IPS-18a (cell line): ENCODE measurements around the gene CFAP54.
A peak's percentile ranks its signal among the peaks of the same experiment; 100 is the strongest.

Source experiments
- H3K27ac ChIP-seq: one replicate; pipeline ENCODE4 v1.5.1; 2013; ENCODE audit warnings: low read length
- H3K27me3 ChIP-seq: one replicate; pipeline ENCODE4 v1.6.1; 2013; ENCODE audit warnings: mild to moderate bottlenecking, low read length; ENCODE audit not compliant: control insufficient read depth, insufficient read depth
- H3K36me3 ChIP-seq: one replicate; pipeline ENCODE4 v1.6.1; 2013; ENCODE audit warnings: low read depth, low read length; ENCODE audit not compliant: control insufficient read depth
- H3K4me1 ChIP-seq: one replicate; pipeline ENCODE4 v1.6.1; 2013; ENCODE audit warnings: low read depth, low read length; ENCODE audit not compliant: control insufficient read depth
- H3K4me3 ChIP-seq: one replicate; pipeline ENCODE4 v1.5.1; 2013; ENCODE audit warnings: low read length
- H3K9ac ChIP-seq: one replicate; pipeline ENCODE4 v1.6.1; 2013; ENCODE audit warnings: mild to moderate bottlenecking, low read length, moderate library complexity
- H3K9me3 ChIP-seq: one replicate; pipeline ENCODE4 v1.6.1; 2013; ENCODE audit warnings: low read depth, low read length; ENCODE audit not compliant: control insufficient read depth

The CFAP54 gene, protein sequence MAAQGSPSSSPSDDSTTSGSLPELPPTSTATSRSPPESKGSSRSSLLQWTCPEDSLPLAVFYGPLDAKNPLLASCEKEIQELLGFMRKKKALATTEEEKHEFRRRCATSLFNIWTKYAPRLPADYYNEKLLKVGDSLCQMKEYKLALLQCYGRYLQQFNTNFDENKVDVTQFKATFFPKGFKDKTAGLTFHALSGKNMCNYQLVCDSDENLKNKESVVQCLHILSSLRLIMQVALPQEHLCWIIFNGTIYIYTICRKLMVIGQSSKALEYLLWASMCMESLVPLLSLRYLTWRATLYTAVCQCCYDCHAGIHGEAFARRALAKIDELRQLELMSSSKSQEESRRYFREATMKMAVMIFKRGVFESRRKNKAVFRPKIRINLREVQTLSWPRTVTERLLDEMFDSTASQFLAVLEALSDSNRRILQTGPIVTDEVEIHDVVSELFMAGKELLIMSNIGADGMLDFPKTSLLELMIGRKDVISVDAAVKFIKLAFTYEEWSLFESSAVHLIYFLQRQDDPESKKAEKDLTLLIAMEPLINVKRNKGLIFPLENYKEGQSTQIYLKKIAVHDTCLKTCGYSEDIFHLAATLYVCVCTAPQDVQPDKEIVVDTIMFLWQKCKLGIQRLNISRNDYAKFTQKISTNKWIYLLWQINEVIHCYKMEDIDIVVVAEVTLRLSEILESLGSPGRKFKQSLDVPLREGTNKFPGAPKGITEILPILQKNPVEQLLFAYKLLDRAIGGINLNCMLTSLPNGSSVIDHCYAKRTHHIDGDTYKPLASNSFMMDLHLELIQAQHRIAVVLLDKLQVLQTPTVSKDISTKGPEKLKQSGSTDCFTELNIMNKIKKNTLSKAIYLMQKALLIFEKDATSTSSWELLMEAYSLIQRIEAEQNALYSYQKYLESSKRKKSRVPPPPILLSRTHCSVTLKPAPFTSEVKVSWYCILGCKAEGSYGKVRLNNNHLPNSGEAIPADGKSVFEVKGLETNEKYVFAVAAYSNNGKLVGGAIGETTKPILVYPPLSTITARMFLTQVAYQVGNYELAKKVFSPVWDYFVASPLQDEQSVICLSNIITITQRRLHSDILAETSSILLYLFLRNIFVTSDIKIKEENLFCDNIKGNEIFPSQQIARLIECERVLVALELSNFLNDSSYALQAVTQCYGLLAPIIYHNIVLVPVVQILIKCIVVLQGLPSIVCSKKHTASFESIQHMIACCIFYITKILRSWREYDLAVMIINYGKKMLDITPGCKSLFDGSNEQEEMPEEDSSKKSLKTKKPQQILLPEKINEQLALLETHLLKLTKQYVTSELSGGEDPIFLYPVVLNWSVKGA (N-terminal part only)

DNA sequence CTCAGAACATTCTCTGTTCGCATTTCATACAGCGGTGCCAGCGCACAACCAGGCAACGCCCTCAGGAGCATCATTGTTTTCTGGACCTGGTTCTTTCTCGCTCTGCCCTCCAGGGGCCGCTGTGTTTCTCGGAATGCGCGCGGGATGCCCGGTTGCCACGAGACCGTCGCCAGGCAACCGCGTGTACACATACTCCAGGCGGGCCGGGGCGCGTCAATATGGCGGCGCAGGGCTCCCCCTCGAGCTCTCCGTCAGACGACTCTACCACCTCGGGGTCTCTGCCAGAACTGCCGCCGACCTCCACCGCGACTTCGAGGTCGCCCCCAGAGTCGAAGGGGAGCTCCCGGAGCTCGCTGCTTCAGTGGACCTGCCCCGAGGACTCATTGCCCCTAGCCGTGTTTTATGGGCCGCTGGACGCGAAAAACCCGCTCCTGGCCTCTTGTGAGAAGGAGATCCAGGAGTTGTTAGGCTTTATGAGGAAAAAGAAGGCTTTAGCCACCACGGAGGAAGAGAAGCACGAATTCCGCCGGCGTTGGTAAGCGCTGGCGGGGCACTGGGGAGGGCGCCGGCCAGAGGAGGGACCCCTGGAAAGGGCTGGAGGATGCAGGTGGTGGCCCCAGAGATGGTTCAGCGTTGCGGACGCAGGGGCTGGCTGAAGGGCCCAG lies at the start of gene CFAP54:
CFAP54 (plus strand) TSS at position 186 of the 665 bp plus-strand sequence; CDS start at position 219, 33 bp downstream.
- Histone ChIP-seq H3K4me1 (peaks cover 4% of the 10 kb centered on the region), H3K9ac (peak within 1 kb of the TSS; percentile 95), H3K27ac (peak within 1 kb of the TSS; percentile 75)

DNA sequence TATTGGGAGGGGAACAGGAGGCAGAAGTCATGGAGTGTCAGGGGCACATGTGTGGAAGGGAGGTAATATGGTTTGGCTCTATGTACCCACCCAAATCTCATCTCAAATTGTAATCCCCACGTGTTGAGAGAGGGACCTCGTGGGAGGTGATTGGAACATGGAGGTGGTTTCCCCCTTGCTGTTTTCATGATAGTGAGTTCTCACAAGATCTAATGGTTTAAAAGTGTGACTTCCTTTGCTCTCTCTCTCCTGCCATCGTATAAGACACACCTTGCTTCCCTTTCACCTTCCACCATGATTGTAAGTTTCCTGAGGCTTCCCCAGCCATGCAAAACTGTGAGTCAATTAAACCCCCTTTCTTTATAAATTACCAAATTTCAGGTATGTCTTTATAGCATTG lies 47.6 kb upstream of the CFAP54 start:
- no peak overlapping the region for H3K9ac ChIP-seq
- no peaks in the 10 kb centered on the region for H3K27me3 ChIP-seq
- H3K4me1 ChIP-seq = no peaks in the 10 kb centered on the region

More for the DNA sequence above, at the start of gene CFAP54:
- no peaks in the 10 kb centered on the region for H3K36me3 ChIP-seq
- peaks cover 17% of the 10 kb centered on the region for H3K27me3 ChIP-seq
- no peaks in the 10 kb centered on the region for H3K9me3 ChIP-seq
- peak within 1 kb of the TSS; percentile 94 for H3K4me3 ChIP-seq

DNA sequence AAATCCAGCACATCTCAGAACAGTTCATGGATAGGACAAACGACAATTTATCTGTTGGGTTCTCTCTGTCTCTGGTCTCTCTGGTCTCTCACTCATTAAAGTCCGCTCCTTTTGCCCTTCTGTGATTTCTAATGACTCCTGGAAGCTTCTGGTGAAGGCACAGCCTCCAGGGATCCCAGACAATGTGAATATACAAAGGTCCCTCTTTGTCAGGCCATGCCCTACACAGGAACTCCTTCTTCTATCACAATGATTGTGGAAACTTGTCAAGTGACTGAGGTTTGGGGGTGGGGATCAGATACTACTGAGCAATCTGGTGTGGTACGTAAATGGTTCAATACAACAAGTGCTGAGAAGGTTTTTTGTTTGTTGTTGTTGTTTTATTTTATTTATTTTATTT lies 46.5 kb upstream of the CFAP54 start:
- H3K27ac ChIP-seq = no peak overlapping the region
- H3K4me3 ChIP-seq = no peak overlapping the region
- H3K9me3 ChIP-seq = no peaks in the 10 kb centered on the region
- H3K4me1 ChIP-seq = no peaks in the 10 kb centered on the region
- no peaks in the 10 kb centered on the region for H3K36me3 ChIP-seq
- no peak overlapping the region for H3K9ac ChIP-seq
- no peaks in the 10 kb centered on the region for H3K27me3 ChIP-seq

More for the DNA sequence above, 47.6 kb upstream of the CFAP54 start:
- Histone ChIP-seq H3K9me3 (no peaks in the 10 kb centered on the region), H3K36me3 (no peaks in the 10 kb centered on the region), H3K4me3 (no peak overlapping the region), H3K27ac (no peak overlapping the region)

DNA sequence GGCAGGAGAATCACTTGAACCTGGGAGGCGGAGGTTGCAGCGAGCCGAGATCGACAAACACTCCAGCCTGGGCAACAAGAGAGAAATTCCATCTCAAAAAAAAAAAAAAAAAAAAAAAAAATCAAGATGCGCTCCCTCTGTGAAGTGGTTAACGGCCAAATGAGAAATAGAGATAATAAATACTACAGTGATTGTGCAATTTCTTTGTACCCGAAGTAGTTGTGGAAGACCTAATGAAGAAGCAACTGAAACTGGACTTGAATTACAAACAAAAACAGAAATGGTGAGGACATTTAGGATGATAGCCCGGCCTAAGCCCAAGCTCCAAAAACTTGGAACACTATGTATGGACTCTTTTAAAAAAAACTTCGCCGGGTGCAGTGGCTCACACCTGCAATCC lies 45.0 kb upstream of the CFAP54 start:
- Histone ChIP-seq H3K27ac (no peak overlapping the region), H3K9ac (no peak overlapping the region), H3K4me3 (no peak overlapping the region), H3K36me3 (no peaks in the 10 kb centered on the region), H3K27me3 (no peaks in the 10 kb centered on the region), H3K9me3 (no peaks in the 10 kb centered on the region), H3K4me1 (no peaks in the 10 kb centered on the region)

DNA sequence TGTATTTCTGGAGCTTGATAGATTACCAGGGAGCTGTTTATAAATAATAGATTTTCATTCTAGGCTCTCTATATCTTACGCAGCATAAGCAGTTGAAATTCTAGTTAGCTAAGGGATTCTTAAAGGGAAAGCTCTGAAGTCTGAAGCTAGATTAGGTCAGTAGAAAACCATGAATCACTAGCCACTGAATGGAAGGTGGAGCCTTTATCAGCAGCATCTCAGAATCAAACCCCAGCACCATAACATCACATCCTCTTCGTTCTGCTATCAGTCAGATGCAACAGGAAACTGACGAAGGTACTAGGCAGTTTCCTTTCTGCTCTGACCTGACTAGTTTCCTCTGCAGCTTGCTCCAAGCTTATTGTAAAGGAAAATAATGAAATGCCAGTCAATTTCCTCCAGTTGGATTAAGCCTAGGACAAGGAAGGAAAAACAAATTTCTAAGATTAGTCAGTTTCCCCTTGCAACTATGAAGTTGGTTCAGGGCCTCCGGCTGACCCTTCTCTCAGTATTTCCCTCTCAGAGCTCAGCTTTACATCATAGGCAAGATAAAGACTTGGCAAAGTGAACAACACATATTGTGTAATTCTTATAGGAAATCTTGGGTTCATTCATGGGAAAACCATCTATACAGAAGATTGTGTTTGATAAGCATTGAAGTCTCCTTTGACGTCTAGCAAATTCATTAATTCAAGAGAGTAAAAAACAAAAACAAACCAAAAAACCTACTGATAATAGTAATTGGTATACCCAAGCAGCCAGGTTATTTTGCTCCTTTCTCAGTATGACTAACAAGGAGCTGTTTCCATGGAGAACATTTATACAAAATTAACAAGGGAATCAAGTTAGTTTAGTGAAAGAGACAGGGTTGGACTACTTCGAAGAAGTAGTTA lies 43.4 kb upstream of the CFAP54 start:
- H3K4me1 ChIP-seq = no peaks in the 10 kb centered on the region
- no peaks in the 10 kb centered on the region for H3K27me3 ChIP-seq
- H3K36me3 ChIP-seq = no peaks in the 10 kb centered on the region
- H3K9ac ChIP-seq = no peak overlapping the region
- H3K4me3 ChIP-seq = no peak overlapping the region
- no peak overlapping the region for H3K27ac ChIP-seq
- no peaks in the 10 kb centered on the region for H3K9me3 ChIP-seq

DNA sequence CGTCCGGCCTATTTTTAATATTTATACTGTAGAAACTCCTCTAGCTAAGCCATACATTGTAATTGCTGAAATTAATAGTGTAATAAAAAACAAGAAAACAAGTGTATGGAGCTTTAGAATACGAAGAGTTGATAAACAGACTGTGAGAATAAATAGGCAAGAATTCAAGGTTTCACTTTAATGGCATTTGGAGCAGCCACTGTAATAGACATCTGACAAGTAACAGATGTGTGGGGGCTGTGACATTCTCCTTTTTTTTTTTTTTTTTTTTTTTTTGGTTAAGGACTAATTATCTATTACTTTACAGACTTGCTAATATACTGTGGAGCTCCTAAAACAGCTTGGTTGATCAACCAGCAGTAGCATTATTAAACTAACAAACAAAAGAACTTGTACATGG lies 42.1 kb upstream of the CFAP54 start:
- H3K27ac ChIP-seq = no peak overlapping the region
- no peaks in the 10 kb centered on the region for H3K9me3 ChIP-seq
- H3K27me3 ChIP-seq = no peaks in the 10 kb centered on the region

DNA sequence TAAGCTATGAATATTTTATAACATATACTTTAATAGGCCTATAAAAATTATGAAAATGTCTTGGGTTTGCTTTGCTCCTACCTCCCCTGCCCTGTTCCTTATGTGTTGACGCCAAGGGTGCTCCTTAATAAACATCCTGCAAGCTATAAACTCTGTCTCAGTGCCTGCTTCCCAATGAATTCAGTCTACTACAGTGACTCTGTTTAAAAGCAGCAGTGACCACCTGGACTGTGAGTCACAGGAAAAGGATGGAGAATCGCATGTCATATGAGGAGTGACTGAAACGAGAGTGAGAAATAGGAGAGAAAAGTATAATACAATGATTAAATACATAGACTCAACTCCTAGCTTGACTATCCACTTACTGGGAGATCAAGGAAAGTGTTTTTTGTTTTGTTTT lies 41.1 kb upstream of the CFAP54 start:
- H3K27me3 ChIP-seq = no peaks in the 10 kb centered on the region
- H3K36me3 ChIP-seq = no peaks in the 10 kb centered on the region
- no peaks in the 10 kb centered on the region for H3K9me3 ChIP-seq
- no peak overlapping the region for H3K9ac ChIP-seq
- no peak overlapping the region for H3K4me3 ChIP-seq
- no peak overlapping the region for H3K27ac ChIP-seq
- H3K4me1 ChIP-seq = no peaks in the 10 kb centered on the region

More for the DNA sequence above, 42.1 kb upstream of the CFAP54 start:
- H3K4me1 ChIP-seq = no peaks in the 10 kb centered on the region
- no peak overlapping the region for H3K9ac ChIP-seq
- H3K4me3 ChIP-seq = no peak overlapping the region
- no peaks in the 10 kb centered on the region for H3K36me3 ChIP-seq

DNA sequence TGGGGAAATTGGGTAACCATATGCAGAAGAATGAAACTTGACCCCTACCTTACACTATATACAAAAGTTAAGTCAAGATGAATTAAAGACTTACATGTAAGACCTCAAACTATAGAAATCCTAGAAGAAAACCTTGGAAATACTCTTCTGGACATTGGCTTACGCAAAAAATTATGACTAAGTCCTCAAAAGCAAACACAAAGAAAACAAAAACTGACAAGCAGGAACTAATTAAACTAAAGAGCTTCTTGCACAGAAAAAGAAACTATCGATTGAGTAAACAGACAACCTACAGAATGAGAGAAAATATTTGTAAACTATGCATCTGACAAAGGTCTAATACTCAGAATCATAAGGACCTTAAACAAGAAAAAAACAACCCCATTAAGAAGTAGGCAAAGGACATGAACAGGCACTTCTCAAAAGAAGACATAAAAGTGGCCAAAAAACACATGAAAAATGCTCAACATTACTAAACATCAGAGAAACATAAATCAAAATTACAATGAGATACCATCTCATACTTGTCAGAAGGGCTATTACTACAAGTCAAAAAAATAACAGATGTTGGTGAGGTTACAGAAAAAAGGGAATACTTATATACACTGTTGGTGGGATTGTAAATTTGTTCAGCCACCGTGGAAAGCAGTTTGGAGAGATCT lies 37.0 kb upstream of the CFAP54 start:
- Histone ChIP-seq H3K27me3 (no peaks in the 10 kb centered on the region), H3K36me3 (no peaks in the 10 kb centered on the region), H3K4me3 (no peak overlapping the region), H3K9ac (no peak overlapping the region), H3K4me1 (no peaks in the 10 kb centered on the region), H3K27ac (no peak overlapping the region), H3K9me3 (no peaks in the 10 kb centered on the region)

DNA sequence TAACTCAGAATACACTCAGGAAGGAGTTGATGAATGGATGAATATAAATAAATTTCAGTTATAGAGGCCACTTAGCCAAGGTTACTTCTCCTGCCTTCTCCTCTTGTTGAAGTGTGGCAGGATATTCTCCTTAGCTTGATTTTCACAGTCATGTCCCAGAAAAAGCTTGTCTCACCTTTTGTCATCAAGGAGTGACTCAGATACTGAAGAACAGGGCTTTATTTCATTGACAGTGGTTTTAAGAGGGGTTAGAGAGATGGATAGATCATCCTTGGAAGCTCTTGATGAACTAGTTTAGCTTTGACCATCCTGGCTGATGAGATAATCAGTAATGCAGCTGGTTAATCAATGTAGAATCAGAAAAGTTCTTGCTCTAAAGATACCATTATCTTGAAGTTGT lies 35.0 kb upstream of the CFAP54 start:
- H3K27ac ChIP-seq = no peak overlapping the region
- H3K4me1 ChIP-seq = no peaks in the 10 kb centered on the region
- H3K27me3 ChIP-seq = no peaks in the 10 kb centered on the region
- H3K4me3 ChIP-seq = no peak overlapping the region
- H3K9ac ChIP-seq = no peak overlapping the region
- H3K36me3 ChIP-seq = no peaks in the 10 kb centered on the region
- H3K9me3 ChIP-seq = no peaks in the 10 kb centered on the region
